ENCODE measurements around the gene CHMP2B. TPM values are rescaled to one million over a fixed set of nuclear protein-coding genes. Genes with fewer than 3 reads are reported as not detected.

The CHMP2B gene
- total and polyA plus RNA-seq, 2 of the 4 experiments (the other 2 are of a cell fraction) = 6.8 to 14.0 TPM

DNA sequence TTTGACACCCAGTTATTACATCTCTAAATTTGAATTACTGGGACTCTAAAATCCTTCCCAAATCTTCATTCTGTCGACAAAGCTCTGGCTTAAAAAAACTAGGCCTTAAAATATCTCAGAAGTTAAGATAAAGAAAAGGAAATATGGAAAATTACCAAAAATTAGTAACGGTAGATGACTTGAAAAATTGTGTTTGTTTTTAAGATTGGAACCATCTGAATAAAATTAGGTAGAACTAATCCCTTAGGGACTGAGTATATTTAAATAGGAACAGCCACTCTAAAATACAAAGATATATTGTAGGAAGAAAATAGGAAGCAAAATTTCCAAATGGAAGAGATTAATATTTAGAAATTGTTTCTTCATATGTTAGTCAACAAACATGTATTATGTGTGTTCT lies 45.1 kb upstream of the CHMP2B start:
- Histone ChIP-seq H3K27me3 (ENCODE audit: control insufficient read depth, insufficient read depth, low read length) (no peaks in the 10 kb centered on the region; the same call in 1 of the 2 replicates), H3K79me1 (ENCODE audit: low read depth in 1 of 2, low read length in 2 of 2) (no peaks in the 10 kb centered on the region), H2BK15ac (ENCODE audit: low read depth, low read length) (no peak overlapping the region), H3K9ac (ENCODE audit: low read depth, low read length) (no peak overlapping the region), H3K4me1 (ENCODE audit: control insufficient read depth, insufficient read depth, low read length) (no peaks in the 10 kb centered on the region), H4K91ac (ENCODE audit: insufficient read depth, low read depth, low read length) (no peak overlapping the region), H3K36me3 (ENCODE audit: control insufficient read depth, insufficient read depth, low read length) (no peaks in the 10 kb centered on the region), H2AK9ac (replicated peaks; ENCODE audit: low read depth, low read length, poor library complexity) (no peak overlapping the region), H3K4me3 (ENCODE audit: insufficient read depth, low read depth, low read length) (no peak overlapping the region), H3K56ac (ENCODE audit: extremely low read depth, insufficient read depth, low read length) (no peak overlapping the region), H4K5ac (ENCODE audit: low read depth, low read length) (no peak overlapping the region), H2BK120ac (ENCODE audit: low read depth, low read length) (no peak overlapping the region), H2AK5ac (ENCODE audit: low read depth, low read length) (no peak overlapping the region), H3K23ac (ENCODE audit: low read depth, low read length) (no peak overlapping the region), H2AFZ (replicated peaks; ENCODE audit: low read length, poor library complexity) (no peak overlapping the region), H3K14ac (replicated peaks; ENCODE audit: low read depth, low read length) (no peak overlapping the region), H3K18ac (ENCODE audit: low read depth, low read length) (no peak overlapping the region), H3K4me2 (ENCODE audit: low read depth, low read length) (no peak overlapping the region), H4K20me1 (ENCODE audit: insufficient read depth, low read length) (no peaks in the 10 kb centered on the region), H3K27ac (ENCODE audit: insufficient read depth, low read length) (no peak overlapping the region), H3K4ac (ENCODE audit: low read depth, low read length) (no peak overlapping the region), H4K8ac (ENCODE audit: low read depth in 2 of 2, low read length in 2 of 2) (no peak overlapping the region), H3K9me3 (ENCODE audit: control insufficient read depth, insufficient read depth, low read length) (no peaks in the 10 kb centered on the region), H2BK5ac (ENCODE audit: low read depth, low read length, poor library complexity, severe bottlenecking) (no peak overlapping the region), H3K9me1 (ENCODE audit: insufficient read depth, low read length) (no peaks in the 10 kb centered on the region), H2BK20ac (ENCODE audit: low read depth, low read length) (no peak overlapping the region)
- no CpG with 5 or more reads among the region's 2 CpGs for WGBS, 2 experiments (ENCODE audit: extremely low coverage in 2 of 2, insufficient read length in 1 of 2)
- ChIA-PET CTCF (interaction anchor here (0.6 kb wide), 1 partner anchor 37 kb away, joined by 3 read pairs; no protein-coding TSS in a partner anchor), POLR2A (ENCODE audit: unreplicated experiment) (no interaction called here)
- dilution Hi-C loops (cut with HindIII; ENCODE audit: low sequenced_read_pairs, unreplicated experiment) (no loop called here), in situ Hi-C loops (cut with MboI; ENCODE audit: low sequenced_read_pairs) (no loop called here), intact Hi-C loops (cut with micrococcal nuclease) (loop anchor here (10.0 kb wide), 1 partner anchor 57 kb away; no protein-coding TSS in a partner anchor)
- no TSS peak for BruUV-seq (replicated peaks)
- ATAC-seq (ENCODE audit: low read depth) (no peak), DNase-seq (no peak)
- TF ChIP-seq, protein P1, sequence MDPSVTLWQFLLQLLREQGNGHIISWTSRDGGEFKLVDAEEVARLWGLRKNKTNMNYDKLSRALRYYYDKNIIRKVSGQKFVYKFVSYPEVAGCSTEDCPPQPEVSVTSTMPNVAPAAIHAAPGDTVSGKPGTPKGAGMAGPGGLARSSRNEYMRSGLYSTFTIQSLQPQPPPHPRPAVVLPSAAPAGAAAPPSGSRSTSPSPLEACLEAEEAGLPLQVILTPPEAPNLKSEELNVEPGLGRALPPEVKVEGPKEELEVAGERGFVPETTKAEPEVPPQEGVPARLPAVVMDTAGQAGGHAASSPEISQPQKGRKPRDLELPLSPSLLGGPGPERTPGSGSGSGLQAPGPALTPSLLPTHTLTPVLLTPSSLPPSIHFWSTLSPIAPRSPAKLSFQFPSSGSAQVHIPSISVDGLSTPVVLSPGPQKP (IDR thresholded peaks at IDR 0.05; ENCODE audit: borderline replicate concordance, low read depth, low read length) = no peak
- TF ChIP-seq, protein P2, sequence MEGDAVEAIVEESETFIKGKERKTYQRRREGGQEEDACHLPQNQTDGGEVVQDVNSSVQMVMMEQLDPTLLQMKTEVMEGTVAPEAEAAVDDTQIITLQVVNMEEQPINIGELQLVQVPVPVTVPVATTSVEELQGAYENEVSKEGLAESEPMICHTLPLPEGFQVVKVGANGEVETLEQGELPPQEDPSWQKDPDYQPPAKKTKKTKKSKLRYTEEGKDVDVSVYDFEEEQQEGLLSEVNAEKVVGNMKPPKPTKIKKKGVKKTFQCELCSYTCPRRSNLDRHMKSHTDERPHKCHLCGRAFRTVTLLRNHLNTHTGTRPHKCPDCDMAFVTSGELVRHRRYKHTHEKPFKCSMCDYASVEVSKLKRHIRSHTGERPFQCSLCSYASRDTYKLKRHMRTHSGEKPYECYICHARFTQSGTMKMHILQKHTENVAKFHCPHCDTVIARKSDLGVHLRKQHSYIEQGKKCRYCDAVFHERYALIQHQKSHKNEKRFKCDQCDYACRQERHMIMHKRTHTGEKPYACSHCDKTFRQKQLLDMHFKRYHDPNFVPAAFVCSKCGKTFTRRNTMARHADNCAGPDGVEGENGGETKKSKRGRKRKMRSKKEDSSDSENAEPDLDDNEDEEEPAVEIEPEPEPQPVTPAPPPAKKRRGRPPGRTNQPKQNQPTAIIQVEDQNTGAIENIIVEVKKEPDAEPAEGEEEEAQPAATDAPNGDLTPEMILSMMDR (conservative IDR thresholded peaks at IDR 0.05; ENCODE audit: low read depth, low read length) = no peak
- no peak for TF ChIP-seq BHLHE40 (IDR thresholded peaks at IDR 0.05; ENCODE audit: low read depth, low read length)
